Right hindlimb (tissue), 1 donor: Measurements from ENCODE around the gene MYRFL.
"Not testable (repeated sequence)": the region's sequence is repeated elsewhere in the genome, so short reads cannot be mapped to it uniquely, and the experiment has no call there.

Experiments
- DNase-seq: peaks from one replicate; pipeline ENCODE4 v3.0.0-alpha.2; 2018

The MYRFL gene

DNA sequence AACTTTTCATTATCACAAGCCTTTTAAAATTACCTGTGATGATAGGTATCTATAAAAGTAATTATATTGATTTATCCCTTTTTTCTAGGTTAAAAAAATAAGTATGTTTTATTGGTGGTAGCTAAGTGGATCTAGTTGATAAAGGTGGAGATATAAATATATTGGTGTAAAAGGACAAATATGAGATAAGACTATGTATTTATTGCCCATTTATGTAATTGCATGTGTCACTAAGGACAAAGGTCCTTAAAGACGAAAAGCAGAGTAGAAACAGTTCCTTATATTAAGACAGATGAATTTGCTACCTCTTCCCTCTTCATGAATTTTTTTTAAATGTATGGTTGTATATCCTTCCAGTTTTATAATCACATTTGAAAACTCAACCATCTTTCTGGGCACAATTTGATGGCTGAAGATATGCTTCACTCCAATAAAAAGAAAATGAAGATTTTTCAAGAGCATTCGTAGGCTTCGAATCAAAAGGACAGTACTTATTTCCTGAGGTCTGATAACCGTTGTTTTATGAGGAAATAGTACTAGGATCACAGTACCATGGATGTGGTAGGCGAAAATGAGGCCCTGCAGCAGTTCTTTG, at the start of gene MYRFL:
TSS of gene MYRFL (plus strand) at position 262 of the 595 bp plus-strand sequence. CDS start at position 553, 291 bp downstream.
- no peak for DNase-seq

DNA sequence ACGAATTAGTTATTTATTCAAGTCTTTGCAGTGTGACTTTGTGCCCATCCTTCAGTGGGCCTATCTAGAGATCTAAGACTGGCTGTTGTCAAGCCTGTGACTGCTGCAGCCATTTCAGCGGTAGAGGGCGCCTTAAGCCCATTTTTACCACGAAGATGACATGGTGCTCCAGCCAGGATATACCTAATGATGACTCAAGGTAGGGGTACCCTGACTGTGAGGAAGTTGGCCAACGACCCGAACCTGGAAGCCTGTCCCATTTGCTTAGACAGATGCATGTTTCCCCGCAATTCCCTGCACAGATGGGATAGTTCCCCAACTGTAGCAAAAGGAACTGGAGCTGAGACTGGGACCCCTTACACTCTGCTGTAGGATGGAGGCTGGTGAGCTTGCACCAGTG, 45.1 kb upstream of the MYRFL start:
- DNase-seq: no peak

DNA sequence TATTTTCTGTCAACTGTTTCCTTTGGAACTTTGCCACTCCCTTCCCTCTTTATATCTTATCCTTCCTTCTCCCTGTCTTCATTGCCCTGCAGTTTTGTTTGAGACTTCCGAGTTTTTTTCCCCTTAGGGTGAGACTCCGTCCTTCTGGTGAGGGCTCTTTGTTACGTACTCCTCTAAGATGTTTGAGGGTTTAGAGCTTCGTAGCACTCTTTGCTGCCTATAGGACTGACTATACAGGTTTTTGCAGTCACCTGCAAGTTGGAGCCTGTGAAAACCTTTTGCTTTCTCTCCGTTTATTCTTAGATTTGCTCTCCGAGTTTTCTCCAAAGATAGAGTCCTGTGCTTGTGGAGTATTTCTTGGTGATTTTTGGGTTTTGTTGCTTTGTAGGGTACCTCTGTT, 41.7 kb upstream of the MYRFL start:
- no peak for DNase-seq

DNA sequence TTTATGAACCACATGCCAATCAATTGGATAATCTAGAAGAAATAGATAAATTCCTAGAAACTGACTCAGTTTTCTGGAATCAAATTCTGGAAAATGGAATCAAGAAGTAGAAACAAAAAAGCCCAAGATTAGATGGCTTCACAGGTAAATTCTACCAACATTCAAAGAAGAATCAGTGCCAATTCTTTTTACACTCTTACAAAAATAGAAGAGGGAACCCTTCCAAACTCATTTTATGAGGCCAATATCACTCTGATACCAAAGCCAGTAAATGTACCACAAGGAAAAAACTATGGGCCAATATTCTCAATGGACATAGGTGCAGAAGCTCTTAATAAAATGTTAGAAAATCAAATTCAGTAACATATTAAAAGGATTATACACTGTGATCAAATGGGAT, 35.7 kb upstream of the MYRFL start:
- no peak for DNase-seq

DNA sequence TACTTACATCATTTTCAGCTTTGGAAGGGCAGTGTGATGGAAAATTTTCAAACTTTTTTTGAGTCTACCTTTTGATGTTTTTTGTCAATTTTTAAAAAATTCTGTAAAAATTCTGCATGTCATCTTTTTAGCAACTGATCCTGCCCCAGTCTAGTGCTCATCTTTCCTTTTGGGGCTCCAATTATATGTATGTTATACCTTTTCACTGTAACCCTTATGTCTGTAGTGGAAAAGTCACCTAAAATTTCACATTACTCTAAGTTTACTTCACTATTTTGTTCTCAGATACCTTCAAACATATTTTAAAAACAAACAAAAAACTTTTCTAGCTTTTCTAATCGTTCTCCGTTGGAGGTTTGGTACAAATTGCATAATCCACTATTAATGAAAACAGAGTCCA, 32.5 kb upstream of the MYRFL start:
- no peak for DNase-seq

DNA sequence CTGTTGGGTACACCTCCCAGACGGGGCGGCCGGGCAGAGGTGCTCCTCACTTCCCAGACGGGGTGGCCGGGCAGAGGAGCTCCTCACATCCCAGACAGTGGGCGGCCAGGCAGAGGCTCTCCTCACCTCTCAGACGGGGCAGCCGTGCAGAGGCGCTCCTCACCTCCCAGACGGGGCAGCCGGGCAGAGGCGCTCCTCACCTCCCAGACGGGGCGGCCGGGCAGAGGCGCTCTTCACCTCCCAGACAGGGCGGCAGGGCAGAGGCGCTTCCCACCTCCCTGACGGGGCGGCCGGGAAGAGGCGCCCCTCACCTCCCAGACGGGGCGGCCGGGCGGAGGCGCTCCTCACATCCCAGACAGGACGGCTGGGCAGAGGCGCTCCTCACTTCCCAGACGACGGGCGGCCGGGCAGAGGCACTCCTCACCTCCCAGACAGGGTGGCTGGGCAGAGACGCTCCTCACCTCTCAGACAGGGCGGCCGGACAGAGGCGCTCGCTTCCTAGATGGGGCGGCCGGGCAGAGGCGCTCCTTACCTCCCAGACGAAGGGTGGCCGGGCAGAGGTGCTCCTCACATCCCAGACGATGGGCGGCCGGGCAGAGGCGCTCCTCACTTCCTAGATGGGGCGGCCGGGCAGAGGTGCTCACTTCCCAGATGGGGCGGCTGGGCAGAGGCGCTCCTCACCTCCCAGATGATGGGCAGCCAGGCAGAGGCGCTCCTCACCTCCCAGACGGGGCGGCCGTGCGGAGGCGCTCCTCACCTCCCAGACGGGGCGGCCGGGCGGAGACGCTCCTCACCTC, 17.7 kb upstream of the MYRFL start:
- DNase-seq: not testable (repeated sequence)

DNA sequence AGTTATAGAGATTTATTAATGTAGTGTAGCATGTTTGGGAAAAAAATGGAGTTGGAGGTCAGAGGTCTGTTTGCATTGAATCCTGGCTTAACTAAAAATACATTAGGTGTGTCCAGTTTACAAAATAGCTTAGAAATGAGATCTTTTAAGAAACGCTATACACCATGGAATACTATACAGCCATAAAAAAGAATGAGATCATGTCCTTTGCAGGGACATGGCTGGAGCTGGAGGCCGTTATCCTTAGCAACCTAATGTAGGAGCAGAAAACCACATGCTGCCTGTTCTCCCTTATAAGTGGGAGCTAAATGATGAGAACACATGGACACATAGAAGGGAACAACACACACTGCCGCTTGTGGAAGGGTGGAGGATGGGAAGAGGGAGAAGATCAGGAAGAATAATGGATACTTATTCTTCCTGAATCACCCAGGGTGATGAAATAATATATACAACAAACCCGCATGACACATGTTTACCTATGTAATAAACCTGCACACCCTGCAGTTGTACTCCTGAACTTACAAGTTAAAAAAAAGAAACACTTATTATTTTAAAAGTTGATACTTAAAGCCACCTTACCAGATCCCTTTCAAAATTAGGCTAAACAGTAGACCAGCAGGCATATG, 14.0 kb upstream of the MYRFL start:
- DNase-seq: no peak

DNA sequence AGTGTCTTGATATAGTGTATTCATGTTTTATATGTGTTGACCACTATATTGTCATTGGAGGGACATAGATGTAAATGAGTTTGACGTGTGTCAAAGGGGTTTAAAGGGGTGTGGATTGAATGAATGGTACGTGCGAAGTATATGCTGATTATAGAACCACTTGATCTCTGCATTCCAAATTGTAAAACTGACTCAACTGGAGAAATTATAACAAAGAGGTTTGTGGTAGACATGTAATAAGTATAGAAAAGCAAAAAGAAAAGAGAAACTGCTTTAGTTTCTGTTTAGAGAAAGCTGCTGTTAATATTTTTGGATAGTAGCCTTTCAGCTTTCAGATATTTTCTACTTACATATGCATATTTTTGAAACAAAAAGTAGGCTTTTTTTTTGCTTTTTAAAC, 8.9 kb upstream of the MYRFL start:
- DNase-seq: no peak

DNA sequence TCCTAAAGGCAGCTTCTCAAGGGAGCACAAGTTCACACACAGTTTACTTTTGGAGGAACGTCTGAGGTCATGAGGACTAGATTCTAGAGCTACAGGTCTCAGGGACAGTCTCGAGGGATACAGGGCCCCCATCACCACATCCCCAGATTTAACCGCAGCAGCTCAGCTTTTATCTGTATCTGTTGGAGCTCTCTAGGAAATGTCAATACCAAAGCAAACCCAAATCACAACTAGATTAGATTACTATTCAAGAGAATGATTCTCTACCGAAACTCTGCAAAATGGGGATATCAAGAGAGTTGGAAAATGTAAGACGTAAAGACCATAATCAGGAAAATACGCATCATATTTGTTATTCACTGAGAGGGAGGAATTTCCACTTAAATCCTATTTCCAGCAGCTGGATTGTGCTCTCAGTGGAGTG, 4.0 kb upstream of the MYRFL start:
- no peak for DNase-seq

DNA sequence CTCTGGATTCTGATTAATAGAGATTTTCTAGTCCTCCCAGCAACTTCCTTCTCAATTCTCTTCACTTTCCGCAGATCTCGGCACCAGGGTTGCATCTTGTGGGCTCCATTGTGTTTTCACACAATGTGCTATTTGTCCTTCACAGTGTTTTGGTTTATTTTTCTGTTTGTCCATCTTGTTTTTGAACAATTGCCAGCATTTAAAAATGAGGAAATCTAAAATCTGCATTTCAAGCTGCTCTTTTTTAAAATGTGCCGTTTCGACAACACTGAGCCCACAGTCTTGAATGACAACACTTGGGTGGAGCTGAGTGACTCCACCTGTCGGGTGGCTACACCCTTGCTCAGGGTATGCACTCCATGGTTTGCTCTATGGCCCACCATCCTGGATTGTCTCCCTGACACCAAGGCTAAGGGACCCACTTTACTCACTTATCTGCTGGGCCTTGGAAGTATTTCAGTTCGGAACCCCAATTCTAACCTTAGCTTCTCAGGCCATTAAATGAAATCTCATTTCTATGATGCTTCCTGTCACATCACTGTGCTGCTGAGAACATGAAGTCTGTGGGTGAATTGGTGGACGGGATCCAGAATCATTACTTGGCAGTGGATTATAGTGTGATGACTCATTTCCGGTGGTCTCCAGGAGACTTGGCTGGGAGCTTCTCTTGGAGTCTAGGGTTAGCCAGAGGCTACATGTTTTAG, 3.4 kb upstream of the MYRFL start:
- peak; percentile 56 for DNase-seq

DNA sequence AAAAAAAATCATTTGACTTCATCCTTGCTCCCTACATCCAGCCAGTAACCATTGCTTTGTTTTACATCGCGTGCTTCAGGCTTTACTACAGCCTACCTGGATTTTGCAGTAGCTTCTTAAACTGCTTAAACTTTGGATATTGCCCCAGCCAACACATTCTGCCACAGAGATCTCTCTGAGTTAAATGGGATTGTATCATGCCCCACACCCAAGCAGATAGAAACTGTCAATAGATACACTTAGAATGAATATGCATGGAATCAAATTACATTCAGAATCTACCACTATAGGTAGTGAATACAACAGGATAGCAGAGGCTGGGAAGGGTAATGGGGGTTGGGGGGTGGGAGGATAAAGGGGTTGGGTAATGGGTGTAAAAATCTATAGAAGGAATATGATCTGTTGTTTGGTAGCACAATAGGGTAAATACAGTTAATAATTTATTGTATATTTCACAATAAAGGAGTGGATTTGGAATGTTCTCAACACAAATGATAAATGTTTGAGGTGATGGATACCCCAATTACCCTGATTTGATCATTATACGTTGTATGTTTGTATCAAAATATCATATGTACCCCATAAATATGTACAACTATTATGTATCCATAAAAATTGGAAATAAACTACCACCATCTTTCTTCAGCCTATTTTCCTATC, 2.7 kb upstream of the MYRFL start:
- no peak for DNase-seq

DNA sequence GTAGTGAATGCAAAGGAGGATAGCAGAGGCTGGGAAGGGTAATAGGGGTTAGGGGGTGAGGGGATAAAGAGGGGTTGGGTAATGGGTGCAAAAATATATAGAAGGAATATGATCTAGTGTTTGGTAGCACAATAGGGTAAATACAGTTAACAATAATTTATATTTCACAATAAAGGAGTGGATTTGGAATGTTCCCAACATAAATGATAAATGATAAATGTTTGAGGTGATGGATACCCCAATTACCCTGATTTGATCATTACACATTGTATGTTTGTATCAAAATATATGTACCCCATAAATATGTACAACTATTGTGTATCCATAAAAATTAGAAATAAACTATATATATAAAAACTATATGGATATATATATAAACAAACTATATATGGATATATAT, 999 bp upstream of the MYRFL start:
- no peak for DNase-seq

DNA sequence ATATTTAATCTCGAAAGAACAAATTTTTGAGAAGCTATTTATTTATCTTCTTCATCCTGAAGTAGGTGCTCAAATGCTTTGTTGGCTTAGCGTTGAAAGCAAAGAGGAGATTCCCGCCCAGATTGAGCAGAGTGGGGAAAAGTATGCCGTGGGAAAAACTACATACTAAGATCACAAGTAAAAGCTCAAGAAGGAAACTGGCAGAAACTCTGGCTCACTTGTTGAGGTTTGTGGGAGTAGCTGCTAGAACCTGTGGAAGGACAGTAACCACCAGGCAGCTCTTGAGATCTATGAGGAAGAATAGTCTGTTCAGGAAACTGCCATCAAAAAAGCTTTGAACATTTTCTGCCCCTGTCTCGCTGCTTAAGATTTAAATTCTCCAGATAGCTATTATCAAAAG, 3.9 kb downstream of the MYRFL start:
- DNase-seq: no peak

DNA sequence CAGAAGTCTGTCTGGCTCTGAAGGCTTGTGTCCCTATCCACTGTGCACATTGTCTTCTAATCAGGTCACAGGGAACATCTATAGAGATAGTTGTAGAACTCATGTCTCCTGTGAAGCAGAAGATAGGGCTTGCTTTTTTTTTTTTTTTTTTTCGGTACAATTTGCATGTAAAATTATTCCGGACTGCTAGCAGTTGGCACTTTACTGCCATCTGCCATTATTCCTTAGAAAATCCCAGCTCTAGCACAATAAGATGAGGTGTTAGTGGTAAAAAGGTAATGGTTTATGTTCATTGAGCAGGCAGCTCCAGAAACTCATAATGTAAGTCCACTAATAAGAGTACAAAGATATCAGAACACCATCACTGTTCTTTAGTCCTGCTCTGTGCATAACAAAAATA, 8.7 kb downstream of the MYRFL start:
- DNase-seq: no peak

DNA sequence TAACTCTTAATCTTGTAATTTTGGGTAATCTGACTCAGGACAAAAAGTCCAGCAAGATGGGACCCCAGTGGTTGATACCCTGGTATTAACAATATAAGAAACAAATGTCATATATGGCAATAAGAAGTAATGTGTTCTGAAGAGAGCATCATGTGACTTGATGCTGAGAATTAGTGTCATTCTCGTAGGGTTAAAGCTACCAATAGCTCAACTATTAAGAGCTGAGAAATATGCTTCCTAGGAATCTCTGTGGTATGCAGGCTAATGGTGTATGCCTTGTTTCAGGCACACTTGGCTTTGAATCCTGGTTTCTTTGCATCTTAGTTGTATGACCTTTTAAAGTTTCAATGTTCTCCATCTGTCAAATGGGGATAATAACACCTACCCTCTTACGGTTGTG, 9.1 kb downstream of the MYRFL start:
- DNase-seq: no peak

DNA sequence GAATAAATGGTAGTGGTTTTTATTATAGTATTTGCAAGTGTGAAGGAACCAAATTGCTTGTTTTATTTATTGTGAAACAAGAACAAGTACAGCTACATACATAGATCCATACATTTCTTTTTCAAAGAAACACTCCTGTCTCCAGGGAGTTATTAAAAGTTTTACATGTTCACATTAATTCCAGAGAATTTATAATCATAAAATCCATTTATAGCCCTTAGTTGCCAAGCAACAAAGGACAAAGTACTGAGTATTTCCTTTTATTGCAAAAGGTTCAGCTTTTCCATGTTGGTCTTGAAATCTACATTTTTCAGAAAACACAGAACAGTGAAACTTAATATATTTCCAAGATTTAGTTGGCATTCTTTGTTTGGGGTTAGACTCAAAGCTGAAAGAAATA, 9.5 kb downstream of the MYRFL start:
- no peak for DNase-seq

DNA sequence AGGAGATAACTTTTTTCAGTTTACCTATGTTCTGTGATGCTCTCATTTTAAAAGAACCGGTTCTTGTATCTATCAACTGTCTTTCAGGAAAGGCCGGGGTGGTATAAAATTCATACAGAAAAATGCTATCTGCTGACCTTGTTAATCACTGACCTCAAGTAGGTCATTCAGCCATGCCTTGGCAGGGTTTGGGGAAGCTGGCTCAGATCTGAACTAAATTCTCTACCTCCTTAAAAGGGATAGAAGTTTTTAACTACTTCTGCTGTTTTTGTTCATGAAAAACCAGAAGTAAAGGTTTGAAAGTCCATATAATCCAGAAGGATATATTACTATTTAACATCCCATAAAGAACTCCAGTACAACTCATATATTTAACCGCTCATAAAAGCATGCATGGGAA, 10.1 kb downstream of the MYRFL start:
- DNase-seq: no peak

DNA sequence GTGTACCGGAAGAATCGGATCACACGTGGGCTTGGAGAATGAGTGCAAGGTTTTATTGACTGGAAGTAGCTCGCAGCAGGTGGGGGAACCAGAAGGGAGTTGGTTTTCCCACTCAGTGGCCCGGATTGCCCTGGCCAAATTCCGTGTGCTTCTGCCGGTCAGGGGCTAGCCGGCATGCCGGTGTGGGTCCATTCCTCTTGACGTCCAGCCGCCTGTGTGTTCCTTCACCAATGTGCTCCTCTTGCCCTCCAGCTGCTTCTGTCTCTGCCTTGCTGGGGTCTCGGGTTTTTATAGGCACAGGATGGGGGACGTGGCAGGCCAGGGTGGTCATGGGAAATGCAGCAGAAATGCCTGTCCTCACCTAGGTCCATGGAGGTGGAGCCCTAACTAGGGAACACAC, 11.0 kb downstream of the MYRFL start:
- no peak for DNase-seq

DNA sequence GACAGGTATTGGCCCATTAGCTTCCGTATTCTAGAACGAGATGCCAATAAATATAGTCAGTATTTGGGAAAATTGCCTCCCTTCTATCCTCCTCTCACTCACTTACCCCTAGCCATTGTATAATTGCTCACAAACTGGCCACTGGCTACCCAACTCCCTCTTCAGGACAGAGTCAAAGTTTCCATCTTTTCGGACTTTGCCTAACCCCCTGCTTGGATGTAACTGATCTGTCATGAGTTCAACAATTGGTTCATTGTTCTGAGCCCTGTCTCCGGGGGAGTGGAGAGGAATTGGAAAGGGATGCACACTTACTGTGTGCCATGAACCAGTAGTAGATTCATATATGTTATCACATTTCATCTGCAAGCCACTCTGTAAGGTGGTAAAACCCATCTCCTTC, 12.2 kb downstream of the MYRFL start:
- DNase-seq: no peak

DNA sequence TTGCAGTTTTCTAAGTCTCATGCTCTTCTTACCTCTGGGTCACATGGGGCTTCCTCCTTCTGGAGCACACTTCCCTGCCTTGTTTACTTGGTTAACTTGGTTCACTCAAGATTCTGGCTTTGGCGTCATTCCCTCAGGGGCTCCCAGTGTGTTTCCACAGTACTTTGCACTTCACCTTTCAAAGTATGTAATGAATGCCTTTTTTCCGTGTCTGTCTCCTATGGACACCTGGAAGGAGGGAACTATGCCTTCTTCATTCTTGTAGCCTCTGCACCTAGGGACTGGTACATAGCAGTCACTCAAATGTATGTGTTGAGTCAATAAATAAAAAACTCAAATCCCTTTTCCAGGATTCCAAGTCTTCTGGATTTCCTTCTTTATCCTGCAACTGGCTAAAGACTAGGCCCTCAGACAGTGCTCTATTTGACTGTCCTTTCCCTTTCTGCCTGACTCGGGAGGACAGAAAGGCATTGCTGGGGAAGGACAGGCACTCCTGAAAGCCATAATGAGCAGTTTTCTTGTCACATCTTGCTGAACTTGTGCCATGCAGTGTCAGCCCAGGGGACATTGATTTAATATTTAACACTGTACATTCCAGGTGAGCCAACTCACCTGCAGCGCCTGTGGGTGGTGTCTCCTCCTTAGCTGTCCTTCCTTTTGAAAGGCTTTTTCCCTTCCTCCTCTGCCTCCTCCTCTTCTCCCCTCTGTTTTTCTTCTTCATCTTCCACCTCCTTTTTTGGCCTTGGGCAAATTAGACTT, 12.8 kb downstream of the MYRFL start:
- no peak for DNase-seq

DNA sequence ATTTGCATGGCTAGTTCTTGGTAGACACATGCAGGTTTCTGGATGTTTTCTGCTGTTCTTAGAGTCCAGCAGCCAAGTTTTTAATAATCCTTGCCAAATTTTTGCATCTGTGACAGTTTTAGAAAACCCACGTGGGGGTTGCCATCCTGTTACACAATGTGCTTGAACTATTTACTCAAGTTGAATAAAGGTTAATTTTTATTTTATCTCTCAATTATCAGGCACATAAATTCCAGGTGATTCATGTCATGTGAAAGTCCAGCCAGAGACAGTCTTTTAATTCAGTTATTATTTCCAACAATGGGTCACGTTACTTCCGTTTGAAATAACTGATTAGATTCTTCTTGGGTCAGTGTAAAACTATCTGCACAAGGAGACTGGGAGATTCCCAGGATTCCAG, 15.7 kb downstream of the MYRFL start:
- DNase-seq: no peak

DNA sequence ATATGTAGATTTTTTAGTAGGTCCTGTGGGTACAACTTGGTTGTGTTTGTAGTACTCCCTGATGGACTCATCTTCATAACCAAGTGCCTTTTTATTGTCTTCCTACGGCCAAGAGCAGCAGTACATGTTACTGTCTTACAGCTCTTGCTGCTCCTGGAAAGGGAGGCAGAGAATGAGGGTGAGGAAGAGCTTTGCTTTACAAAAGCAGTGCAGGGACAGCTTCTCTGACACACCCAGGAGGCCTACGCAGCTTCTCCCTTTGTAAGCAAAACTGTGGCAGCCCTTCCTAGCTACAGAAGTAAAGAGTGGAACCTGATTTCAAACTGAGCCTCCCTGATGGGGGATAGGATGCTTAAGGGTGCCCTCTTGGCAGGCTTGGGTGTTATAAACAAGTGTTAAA, 18.6 kb downstream of the MYRFL start:
- no peak for DNase-seq
